ENCODE results near the gene ABLIM3.

ABLIM3 gene

DNA sequence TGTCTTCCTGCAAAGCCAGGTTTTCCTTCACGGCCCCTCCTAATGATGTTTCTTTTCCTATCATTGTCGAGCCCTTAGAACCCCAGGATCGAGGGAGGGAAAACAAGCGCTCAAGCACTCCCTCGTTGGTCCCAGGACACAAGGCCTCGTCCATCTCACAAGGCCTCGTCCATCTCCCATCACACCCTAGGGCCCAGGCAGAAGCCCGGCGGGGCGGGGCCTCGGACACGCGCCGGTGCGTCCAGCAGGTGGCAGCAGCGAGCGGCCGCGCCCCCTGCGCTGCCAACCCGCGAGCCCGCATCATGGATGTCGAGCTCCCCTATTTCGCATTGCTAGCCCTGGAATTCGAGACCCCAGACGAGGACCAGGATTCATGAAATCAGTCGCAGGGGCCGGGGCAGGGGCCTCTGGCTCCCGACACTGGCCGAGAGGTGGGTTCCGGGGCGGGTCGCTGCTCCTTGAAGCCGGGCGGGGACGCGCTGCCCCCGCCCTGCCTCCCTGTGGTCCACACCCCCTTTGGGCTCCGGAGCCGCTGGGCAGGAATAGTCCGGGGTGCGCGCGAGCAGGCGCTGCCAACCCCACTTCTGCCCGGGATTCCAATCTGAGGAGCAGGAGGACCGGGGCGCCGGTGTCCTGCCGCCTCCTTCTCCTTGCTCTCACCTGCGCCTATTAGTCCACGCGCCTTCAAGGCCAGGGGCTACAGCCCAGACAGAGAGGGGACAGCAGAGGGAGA is at the start of gene ABLIM3:
Gene ABLIM3, plus strand, starts transcription at position 270 of the 733 bp plus-strand sequence. CDS start 603 bp downstream, outside the sequence.
- peak; percentile 62 for DNase-seq

DNA sequence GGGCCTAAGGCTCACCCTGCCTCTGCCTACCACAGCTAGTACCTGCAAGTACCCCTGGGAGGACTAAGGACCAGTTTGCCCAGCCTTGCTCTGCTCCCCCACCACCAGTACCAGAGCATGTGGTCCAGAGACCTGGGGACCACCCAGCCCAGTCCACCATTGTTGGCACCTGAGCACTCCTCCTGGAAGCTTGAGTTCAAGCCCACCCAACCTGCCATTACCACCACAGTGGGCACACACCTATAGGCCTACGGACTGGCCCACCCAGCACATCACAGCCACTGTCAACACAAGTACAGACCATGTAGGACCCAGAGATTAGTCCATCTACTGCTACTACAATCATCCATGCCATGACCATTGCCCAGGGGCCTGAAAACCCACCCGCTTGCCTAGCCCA is 47.7 kb upstream of the ABLIM3 start:
- DNase-seq: no peak

DNA sequence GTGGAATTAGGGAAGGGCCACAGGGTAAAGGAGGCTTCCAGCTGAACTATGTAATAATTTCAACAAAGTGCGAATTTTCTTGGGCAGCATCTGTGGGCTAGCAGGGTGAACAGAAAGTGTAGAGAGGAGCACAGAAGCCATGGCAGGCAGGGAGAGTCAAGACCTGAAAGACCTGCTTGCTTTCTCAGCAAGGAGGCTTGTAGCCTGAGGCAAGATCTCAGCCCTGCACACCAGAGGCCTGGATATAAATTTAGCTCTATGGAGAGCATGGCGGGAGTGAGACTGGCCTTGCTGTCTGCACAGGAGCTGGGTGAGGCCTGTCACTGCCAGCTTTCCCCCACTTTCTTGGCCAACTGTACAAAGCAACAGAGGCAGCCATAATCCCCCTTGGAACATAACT is 46.3 kb upstream of the ABLIM3 start:
- no peak for DNase-seq

DNA sequence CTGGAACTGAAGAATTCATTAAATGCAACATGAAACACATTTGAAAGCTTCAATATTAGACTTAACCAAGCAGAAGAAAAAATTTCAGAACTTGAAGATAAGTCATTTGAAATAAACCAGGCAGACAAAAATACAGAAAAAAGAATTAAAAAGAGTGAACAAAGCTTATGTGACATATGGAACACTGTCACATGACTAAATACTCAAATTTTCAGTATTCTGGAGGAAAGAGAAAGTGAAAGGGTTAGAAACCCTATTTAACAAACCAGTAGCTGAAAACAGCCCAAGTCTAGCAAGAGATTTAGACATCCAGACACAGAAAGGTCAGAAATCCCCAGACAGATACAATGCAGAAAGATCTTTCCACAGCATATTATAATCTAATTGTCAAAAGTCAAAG is 41.4 kb upstream of the ABLIM3 start:
- no peak for DNase-seq

DNA sequence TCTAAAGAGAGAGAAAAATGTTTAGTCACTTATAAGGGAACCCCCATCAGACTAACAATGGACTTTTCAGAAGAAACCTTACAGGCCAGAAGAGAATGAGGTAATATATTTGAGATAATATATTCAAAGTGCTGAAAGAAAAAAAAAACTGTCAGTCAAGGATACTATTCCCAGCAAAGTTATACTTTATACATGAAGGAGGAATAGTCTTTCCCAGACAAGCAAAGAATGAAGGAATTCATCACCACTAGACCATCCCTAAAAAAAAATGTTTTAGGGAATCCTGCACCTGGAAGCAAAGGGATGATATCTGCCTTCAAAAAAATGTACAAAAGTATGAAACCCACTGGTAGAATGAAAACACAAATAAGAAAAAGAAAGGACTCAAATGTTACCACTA is 41.0 kb upstream of the ABLIM3 start:
- DNase-seq: no peak

DNA sequence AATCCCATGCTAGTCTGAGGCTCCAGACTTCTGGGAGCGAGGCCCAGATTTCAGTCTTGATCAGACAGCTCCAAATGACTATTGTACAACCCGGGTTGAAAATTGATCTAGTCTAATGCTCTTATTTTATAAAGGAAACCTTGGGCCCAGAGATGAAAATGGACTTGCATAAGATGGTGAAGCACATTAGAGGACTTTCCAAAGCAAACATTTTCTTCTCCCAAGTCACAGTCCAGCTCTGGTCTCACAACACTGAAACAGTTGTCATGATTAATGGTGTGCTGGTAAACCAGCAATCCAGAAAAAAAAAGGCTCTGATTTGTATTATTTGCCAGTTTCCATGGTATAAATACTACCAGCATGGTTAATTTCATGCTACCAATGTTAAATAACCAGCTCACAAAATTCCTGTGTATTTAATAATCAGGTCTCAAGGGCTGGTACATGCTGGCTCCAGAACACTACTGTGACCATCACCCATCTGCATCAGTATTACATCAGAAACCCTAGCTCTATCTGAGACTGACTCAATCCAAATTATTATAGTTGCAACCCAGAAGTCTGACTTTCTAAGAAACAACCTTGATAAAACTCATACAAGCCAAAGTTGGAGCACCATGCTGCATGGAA is 32.5 kb upstream of the ABLIM3 start:
- no peak for DNase-seq

DNA sequence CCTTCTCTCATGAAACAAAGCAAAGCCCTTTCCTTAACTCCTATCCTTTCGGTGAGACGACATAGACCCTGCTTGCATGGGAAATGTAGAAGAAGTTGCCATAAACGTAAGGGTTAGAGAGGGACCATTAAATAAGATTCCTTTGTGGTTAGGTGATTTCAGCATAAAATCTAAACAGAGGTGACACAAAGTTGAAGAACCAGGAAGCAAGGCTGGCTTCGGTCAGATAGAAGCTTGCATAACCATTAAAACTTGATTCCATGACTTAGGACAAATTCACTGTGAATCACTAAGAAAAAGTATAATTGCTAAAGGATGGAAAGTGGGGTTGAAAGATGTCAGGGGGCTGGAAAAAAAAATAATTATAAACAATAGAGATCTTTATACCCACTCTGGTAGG is 30.9 kb upstream of the ABLIM3 start:
- DNase-seq: no peak

DNA sequence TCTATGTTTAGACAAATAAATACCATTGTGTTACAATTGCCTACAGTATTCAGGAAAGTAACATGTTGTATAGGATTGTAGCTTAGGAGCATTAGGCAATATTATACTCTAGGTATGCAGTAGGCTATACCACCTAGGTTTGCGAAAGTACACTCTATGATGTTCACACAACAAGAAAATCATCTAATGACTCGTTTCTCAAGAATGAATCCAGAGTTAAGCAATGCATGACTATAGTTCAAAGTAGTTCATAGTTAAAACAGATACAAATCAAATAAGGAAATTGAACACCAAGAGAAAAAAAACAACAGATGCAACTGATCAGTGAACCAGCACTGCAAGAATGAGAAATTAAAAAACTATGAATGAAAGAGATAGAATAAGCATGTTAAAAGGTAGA is 27.6 kb upstream of the ABLIM3 start:
- DNase-seq: no peak

DNA sequence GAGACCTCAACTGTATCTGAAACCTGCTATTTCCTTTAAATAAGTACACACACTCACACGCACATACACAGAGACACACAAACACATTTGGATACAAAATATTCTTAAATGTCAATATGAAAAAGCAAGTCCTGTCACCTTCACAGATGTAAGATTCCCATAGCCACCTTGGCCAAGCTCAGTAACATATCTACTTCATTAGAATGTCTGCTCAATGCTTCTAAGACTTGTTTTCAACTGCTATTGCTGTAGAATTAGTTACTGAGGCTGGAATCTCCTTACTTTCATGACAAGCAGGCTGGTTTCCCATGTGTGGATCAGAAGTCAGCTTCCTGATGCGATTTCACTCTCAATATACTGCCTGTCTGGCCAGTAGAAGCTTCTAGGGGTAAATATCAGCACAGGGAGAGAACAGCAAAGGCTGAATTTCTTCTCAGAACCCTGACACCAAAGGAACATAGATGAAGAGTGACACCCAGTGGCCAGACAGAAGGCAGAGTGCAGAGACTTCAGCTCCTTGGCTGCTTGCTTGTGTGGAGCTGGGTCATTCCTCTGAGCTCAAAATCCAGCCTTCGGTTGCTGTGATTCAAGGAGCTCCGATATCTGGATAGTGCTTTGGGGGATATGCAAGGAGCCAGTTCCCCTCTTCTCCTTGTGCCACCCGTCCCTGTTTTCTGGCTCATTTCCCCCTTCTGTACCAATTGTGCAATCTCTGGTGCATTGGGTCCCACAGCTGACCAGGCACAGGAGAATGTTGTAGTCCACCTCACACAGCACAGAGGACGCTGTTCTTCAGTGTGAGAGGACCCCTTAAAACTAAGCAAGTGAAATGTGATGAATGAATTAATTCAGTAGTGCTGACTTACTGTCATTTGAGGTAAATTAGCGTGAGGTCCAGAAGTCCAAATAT is 26.6 kb upstream of the ABLIM3 start:
- peak; percentile 45 for DNase-seq

DNA sequence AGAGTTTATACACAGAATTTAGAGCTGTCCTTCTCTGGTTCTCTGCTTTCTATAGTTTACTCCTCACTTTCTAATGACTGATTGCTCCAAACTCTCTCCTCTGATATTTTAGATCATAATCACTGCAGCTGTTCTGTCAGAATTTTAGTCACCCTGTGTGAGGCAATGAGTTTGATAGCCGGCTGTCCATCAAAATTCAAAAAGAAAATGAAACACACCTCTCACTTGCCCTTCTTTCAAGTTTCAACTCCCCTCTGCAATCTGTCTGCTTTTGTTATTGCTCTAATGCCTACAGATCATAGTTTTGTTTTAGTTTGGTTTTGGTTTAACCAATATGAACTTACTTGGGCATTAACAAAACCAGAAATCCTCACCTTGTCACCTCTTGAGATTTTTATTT is 23.3 kb upstream of the ABLIM3 start:
- DNase-seq: no peak

DNA sequence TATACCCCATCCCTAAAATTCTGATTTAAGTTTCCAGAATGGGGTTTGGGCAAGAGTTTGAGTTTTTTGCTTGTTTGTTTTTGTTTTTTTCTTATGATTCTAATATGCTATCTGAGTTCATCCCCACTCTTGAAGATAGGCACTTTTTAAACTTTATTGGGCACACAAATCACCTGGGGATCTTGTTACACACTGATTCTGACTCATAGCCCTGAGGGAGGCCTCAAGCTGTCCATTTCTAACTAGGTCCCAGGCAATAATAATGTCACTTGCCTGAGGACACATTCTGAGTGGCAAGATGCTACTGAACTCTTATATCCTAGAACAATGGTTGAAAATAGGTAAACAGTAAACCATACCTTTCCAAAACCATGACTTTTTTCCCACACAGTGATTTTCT is 22.8 kb upstream of the ABLIM3 start:
- DNase-seq: no peak

DNA sequence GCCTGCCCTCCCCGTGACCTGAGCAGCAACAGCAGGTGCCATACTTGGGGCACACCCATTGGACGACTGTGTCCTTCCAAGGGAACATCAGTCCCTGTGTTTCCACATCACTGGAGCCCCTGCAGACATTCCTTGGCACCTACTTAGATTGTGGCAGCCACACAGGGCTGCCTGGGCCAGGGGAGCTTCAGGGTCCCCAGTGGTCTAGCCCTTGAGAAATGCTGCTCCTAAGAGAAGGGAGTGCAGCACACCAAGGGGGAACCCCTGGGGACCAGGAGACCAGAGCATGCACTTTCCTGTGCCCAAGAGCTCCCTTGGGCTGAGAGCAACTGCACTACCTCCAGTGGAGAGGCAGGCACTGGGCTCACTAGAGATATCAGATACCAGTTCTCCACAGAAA is 20.1 kb upstream of the ABLIM3 start:
- DNase-seq: no peak

DNA sequence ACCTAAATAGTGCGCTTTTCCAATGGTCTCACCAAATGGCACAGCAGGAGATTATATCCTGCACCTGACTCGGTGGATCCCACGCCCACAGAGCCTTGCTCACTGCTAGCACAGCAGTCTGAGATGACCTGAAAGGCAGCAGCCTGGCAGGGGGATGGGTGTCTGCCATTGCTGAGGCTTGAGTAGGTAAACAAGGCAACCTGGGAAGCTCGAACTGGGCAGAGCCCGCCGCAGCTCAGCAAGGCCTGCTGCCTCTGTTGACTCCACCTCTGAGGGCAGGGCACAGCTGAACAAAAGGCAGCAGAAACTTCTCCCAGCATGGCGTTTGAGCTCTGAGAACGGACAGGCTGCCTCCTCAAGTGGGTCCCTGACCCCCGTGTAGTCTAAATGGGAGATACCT is 18.1 kb upstream of the ABLIM3 start:
- DNase-seq: no peak

DNA sequence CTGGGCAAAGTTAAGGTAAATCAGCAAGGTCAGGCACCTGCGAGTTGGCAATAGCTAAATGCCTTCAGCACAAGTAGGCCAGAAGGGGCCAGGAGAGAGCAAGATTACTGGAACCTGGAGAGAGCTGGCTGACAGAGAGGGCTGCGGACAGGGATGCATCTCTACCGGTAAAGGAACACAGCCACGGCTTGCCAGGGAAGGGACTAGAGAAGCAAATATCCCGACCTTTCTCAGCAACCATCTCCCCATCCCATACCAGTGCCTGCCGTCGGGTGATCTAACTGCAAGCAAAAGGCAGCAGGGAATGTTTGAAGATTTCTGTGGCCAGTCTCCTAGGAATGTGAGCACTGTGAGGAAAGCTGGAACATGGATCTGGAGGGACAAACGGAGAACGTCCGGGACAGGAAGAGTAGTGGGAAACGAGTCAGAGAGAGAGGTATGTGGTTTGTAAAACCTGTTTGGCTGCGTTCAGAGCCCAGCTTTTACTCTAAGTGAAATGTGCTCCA is 15.9 kb upstream of the ABLIM3 start:
- DNase-seq: no peak

DNA sequence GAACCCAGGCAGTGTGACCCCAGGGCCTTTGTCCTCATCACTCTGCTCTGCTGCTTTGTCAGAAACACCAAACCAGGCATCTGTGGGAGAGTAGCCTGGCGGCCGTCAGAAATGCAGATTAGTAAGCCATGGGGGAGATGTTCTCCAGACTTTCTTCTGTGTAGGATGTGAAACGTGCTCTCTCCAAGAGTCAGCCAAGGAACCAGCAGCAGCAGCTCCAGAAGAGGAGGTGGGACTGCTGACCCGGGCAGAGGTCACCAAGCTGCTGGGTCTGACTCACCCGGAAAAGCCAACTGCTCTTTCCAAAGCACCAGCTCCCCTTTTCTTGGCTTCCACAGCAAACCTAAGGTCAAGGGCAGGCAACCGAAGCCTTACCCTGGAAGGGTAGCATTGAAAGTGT is 14.4 kb upstream of the ABLIM3 start:
- DNase-seq: no peak

DNA sequence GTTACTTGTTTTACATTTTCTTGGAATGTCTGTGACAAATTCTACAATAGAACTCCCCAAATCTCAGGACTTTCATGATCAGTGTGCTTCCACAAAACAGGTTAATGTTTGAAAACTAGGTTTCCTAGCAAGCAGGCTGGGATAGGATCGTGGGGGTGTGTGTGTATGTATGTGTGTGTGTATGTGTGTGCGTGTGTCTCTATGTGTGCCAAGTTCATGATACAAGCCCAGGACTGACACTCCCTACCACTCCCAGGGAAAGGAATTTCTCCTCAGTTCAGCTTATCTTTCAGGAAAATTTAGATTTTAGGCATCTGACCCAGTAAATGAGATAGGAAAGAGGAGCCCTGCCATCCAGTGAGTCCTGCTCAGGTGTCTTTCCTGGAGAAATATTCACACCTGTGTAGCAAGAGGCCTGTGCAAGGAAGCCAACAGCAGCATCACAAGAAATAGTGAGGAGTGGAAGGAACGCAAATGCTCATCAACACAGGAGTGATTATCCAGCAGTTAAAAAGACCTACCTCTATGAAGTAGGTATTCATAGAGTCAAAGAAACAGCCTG is 13.8 kb upstream of the ABLIM3 start:
- no peak for DNase-seq

DNA sequence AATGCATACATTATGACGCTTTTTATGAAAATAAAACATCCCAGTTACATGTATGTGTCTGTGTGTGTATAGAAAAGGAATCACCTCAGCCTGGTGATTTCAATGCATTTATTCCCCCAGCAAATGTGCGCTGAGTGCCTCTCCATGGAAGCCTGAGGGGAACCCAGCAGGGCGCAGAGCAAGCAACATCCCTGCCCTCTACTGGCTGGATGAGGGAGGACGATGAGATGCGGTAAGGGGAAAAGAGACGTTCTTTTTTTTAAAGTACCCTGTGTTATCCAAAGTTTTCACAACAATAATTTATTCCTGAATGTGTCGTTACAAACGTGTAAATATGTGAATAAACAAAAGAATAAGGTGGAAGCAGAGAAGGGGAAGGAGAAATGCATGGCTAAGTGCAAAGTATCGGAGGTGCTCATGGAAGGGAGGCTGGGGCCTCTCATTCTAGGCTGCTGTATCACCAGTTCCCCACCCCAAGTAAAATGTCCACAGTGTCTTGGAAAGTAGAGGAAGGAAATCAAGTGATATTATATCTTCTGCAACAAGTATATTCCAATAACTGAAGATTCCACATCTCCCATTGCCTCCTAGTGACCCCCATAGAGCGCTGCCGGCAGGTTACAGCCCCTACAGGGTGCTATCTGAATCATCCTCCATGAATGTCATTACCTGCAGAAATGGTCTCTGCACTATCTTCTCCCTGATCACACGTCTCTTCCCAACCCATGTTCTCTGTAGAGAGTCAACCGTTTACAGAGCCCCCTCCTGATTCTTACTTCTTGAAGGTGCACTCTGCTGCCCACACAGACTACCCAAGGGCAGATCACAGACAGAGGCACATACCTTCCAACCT is 13.0 kb upstream of the ABLIM3 start:
- no peak for DNase-seq

DNA sequence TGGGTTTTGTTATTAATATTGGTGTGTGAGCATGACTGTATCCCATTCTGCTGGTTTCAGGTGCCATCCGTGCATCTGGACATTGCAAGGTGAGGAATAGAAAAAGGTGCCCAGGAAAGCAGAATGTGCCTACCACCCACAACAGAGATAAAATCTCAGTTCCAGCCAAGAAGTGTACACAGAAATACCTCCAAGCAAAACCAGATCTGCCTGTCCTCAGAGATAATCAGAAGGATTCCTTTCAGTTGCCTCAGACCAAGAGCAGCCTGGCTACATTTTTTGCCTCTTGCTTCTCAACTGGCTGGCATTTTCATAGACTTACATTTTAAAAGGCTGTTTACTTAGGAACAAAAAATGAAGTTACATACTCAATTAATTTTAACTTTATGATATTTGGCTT is 12.1 kb upstream of the ABLIM3 start:
- no peak for DNase-seq

DNA sequence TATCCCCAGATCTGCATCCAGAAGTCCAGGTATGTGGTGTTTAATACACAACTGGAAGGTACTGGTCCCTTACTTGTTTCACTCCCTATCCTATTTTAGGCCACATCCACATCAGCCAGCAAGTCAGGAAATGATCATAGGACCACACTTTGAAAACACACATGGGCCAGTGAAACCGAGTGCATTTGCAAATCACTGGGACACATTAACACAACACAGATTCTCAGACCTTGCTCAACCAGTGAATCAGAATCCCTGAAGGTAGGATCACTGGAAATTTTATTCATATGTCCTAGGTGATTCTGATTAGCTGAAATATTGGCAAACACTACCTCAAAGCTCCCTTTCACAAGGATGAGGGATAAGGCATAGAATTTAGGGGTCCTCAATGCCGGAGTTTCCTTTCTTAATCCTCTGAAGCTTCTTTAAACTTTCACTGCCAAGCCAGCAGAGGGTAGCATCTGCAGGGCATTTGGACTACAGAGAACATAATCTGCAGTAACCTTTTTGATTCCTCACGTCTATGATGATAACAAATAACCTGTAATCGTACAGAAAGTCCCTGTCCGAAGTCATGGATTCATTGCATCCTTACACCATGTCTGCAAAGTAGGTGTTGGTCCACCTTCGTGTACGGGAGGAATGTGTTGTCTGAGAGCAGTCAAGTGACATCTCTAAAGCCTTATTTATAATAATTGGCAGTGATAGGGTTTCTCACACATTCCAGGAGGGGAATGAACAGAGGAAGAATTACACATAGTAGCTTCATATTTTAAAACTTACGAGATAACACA is 11.0 kb upstream of the ABLIM3 start:
- DNase-seq: no peak

DNA sequence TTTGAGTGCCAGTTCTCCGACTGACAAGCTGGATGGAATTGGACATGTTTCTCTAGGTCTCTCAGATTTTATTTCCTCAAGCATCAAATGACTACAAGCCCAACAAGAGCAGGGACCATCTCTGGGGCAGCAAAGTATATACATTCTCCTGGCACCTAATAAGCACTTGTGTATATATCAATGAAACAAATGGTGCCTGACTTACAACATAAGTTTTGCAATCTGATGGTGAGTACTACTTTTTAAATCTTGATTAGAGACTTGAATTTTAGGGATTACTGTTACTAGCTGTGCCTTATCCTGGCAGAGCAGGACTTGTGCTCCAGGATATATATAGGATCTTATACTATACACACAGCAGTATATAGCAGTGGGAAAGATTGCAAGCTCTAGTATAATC is 8.8 kb upstream of the ABLIM3 start:
- no peak for DNase-seq

Measured in CD4-positive, alpha-beta T cell treated with Interleukin-21 for 1 hour (primary cell).